Hepatocyte (in vitro differentiated cells): Measurements from ENCODE around the gene UNC45B. TPM values are rescaled to one million over a fixed set of nuclear protein-coding genes. Genes with fewer than 3 reads are reported as not detected.

ENCODE experiments used
- DNase-seq: peaks from one replicate; pipeline ENCODE4 v3.0.0-alpha.2; 2016; ENCODE audit warnings: low spot score
- H2AFZ ChIP-seq: fragments of 200-600 bp; sonication (generic); 2 replicates; pipeline ENCODE4 v1.6.0; 2016; ENCODE audit warnings: antibody characterized with exemption, mild to moderate bottlenecking
- H3K27ac ChIP-seq: fragments of 200-600 bp; sonication (generic); 2 replicates; pipeline ENCODE4 v1.5.1; 2016; ENCODE audit warnings: mild to moderate bottlenecking
- H3K27me3 ChIP-seq: fragments of 200-600 bp; sonication (generic); 2 replicates; pipeline ENCODE4 v1.6.1; 2016
- H3K36me3 ChIP-seq: fragments of 200-600 bp; sonication (generic); replicated peaks from 2 replicates; pipeline ENCODE4 v1.5.1; 2016; ENCODE audit warnings: low read depth; ENCODE audit not compliant: insufficient read depth
- H3K4me1 ChIP-seq: fragments of 200-600 bp; sonication (generic); 2 replicates; pipeline ENCODE4 v1.5.1; 2016; ENCODE audit warnings: mild to moderate bottlenecking, moderate library complexity; ENCODE audit not compliant: insufficient read depth
- H3K4me2 ChIP-seq: fragments of 200-600 bp; sonication (generic); 2 replicates; pipeline ENCODE4 v1.6.0; 2016
- H3K4me3 ChIP-seq: fragments of 200-600 bp; sonication (generic); 2 replicates; pipeline ENCODE4 v1.5.1; 2016; ENCODE audit warnings: mild to moderate bottlenecking
- H3K79me2 ChIP-seq: fragments of 200-600 bp; sonication (generic); 2 replicates; pipeline ENCODE4 v1.6.0; 2017; ENCODE audit warnings: mild to moderate bottlenecking
- H3K9me2 ChIP-seq: fragments of 200-600 bp; sonication (generic); replicated peaks from 2 replicates; pipeline ENCODE4 v1.6.0; 2017; ENCODE audit warnings: mild to moderate bottlenecking; ENCODE audit not compliant: insufficient read depth
- H3K9me3 ChIP-seq: fragments of 200-600 bp; sonication (generic); 2 replicates; pipeline ENCODE4 v1.5.1; 2016; ENCODE audit warnings: low read depth, mild to moderate bottlenecking
- H4K20me1 ChIP-seq: fragments of 200-600 bp; sonication (generic); 2 replicates; pipeline ENCODE4 v1.6.0; 2016; ENCODE audit warnings: mild to moderate bottlenecking; ENCODE audit not compliant: insufficient read depth, poor library complexity, severe bottlenecking
- EZH2 ChIP-seq: fragments of 200-600 bp; sonication (generic); IDR thresholded peaks from 2 replicates; pipeline ENCODE4 v1.6.1; 2016; ENCODE audit warnings: antibody characterized with exemption, mild to moderate bottlenecking, borderline replicate concordance
- EZH2phosphoT487 ChIP-seq: fragments of 200-600 bp; sonication (generic); IDR thresholded peaks from one replicate; pipeline ENCODE4 v1.6.1; 2018; ENCODE audit warnings: antibody characterized with exemption, mild to moderate bottlenecking, low read depth, moderate library complexity; ENCODE audit not compliant: unreplicated experiment, severe bottlenecking
- WGBS: methylation state at CpG from one replicate; pipeline ENCODE4 v1.1.6; 2016; ENCODE audit warnings: low lambda C conversion rate; ENCODE audit errors: missing lambda C conversion rate; 5-methylcytosine and 5-hydroxymethylcytosine counted together
- polyA plus RNA-seq: library from polyadenylated mRNA; unstranded; fragments of >200 nt; fragmentation: Nextera tagmentation; extraction: Ambion mirVana; gene quantifications from 2 replicates; pipeline ENCODE4 v1.2.1, GENCODE V29; 2016
- total RNA-seq: library from RNA; depleted of rRNA; stranded (reverse); fragments of >200 nt; gene quantifications from 2 replicates; pipeline ENCODE4 v1.2.3, GENCODE V29; 2014
- TF ChIP-seq, protein P1 (sequence below): fragments of 200-600 bp; sonication (generic); IDR thresholded peaks from 2 replicates; pipeline ENCODE4 v1.5.1; 2016; ENCODE audit warnings: antibody characterized with exemption, mild to moderate bottlenecking; ENCODE audit not compliant: poor library complexity

The UNC45B gene
- total and polyA plus RNA-seq, 2 experiments from 2014 or later = not detected

DNA sequence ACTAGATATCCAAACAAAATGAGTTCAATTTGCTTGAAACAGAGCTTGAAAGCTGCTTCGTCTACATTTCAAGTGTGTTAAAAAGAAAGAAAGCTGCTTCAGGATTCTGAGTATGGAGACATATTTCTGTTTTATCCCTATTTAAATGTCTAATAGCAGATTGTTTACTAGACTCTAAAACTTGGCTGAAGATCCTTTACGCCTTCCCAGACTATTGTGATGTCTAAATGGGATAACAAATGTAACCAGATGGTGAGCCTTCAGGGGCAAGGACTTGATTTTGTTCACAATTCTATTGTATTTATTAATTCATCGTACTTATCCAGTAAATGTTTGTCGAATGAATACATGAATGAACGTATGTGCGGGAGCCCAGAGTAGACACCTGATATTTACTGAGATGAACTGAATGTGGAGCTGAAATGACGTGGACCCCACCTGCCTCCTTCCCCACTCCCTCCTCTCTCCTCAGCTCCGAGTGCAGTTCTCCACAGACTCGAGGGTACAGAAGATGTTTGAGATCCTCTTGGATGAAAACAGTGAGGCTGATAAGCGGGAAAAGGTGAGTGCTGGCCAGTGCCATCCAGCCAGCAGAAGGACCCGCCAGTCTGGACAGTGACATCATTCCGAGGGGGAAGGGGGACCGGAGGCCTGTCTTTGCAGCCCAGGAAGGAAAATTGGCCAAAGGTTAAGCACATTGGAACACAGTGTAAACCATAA is 5.0 kb downstream of the UNC45B start:
- no peaks in the 10 kb centered on the region for H3K79me2 ChIP-seq
- H4K20me1 ChIP-seq = no peaks in the 10 kb centered on the region
- no peaks in the 10 kb centered on the region for H3K27me3 ChIP-seq
- peak overlapping the region; percentile 38 for H3K27ac ChIP-seq
- H3K4me2 ChIP-seq = no peak overlapping the region
- no peak overlapping the region for H2AFZ ChIP-seq
- TF ChIP-seq, protein P1, sequence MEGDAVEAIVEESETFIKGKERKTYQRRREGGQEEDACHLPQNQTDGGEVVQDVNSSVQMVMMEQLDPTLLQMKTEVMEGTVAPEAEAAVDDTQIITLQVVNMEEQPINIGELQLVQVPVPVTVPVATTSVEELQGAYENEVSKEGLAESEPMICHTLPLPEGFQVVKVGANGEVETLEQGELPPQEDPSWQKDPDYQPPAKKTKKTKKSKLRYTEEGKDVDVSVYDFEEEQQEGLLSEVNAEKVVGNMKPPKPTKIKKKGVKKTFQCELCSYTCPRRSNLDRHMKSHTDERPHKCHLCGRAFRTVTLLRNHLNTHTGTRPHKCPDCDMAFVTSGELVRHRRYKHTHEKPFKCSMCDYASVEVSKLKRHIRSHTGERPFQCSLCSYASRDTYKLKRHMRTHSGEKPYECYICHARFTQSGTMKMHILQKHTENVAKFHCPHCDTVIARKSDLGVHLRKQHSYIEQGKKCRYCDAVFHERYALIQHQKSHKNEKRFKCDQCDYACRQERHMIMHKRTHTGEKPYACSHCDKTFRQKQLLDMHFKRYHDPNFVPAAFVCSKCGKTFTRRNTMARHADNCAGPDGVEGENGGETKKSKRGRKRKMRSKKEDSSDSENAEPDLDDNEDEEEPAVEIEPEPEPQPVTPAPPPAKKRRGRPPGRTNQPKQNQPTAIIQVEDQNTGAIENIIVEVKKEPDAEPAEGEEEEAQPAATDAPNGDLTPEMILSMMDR = no peak
- TF ChIP-seq EZH2phosphoT487 (no peak), EZH2 (no peak)
- 61% methylated on average over 13 of the region's 13 CpGs for WGBS
- no peaks in the 10 kb centered on the region for H3K9me2 ChIP-seq
- peaks cover 3% of the 10 kb centered on the region for H3K4me1 ChIP-seq
- DNase-seq = no peak
- no peaks in the 10 kb centered on the region for H3K36me3 ChIP-seq
- no peaks in the 10 kb centered on the region for H3K9me3 ChIP-seq
- no peak overlapping the region for H3K4me3 ChIP-seq

DNA sequence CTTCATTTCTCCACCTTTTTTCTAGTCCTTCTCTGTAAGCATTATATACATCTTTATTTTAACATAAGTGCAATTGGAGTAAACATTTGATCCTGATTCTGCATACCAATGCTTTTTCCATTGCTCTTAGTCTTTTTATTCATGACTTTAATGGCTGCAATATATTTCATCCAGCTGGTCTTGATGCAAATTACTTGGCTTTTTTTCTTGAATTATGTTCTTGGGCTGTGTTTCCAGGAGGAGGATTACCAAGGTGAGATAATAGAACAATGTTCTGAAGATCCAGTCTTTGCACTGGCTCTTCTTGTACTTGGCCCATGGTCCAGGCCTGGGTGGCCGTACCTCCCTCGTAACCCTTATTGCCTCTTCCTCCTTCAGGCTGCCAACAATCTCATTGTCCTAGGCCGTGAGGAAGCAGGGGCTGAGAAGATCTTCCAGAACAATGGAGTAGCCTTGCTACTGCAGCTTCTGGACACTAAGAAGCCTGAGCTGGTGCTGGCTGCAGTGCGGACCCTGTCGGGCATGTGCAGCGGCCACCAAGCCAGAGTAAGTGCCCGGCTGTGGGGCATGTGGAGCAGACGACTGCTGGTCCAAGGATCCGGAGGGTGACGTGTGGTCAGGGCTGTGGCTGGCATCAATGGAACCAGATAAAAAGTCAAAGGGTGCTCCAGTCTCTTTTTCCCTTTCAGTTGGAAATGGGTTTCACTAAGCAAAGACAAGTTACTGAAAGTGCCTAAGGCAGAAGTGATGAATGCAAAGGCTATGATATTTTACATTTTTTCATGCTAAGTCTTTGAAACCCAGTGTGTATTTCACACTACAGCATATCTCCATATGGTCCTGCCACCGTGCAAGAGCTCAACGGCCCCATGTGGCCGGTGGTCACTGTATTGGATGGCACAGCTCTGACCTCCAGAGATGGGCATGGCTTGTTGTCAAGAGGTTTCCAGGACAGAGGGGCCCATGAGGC is 6.9 kb downstream of the UNC45B start:
- Histone ChIP-seq H3K9me2 (no peaks in the 10 kb centered on the region), H3K27me3 (no peaks in the 10 kb centered on the region), H3K79me2 (no peaks in the 10 kb centered on the region), H3K4me2 (no peak overlapping the region), H3K4me1 (peaks cover 3% of the 10 kb centered on the region), H4K20me1 (no peaks in the 10 kb centered on the region), H2AFZ (no peak overlapping the region), H3K9me3 (no peaks in the 10 kb centered on the region), H3K27ac (peak overlapping the region; percentile 16), H3K36me3 (no peaks in the 10 kb centered on the region), H3K4me3 (no peak overlapping the region)
- TF ChIP-seq EZH2 (no peak), EZH2phosphoT487 (no peak)
- TF ChIP-seq, protein P1 = no peak
- DNase-seq = no peak
- WGBS = 90% methylated on average over 13 of the region's 13 CpGs

DNA sequence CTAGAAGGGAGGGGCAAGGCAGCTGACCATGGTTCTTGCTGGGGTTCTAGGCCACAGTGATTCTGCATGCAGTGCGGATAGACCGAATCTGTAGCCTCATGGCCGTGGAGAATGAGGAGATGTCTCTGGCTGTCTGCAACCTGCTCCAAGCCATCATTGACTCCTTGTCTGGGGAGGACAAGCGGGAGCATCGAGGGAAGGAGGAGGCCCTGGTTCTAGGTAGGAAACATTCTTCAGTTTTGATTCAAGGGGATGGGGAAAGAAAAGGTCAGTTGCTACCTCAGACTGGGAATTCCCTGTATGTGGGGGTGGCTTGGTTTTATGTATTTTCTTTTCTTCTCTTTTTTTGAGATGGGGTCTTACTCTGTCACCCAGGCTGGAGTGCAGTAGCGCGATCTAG is 7.6 kb downstream of the UNC45B start:
- no peaks in the 10 kb centered on the region for H3K27me3 ChIP-seq
- H3K36me3 ChIP-seq = no peaks in the 10 kb centered on the region
- peaks cover 3% of the 10 kb centered on the region for H3K4me1 ChIP-seq
- no peaks in the 10 kb centered on the region for H3K9me2 ChIP-seq
- TF ChIP-seq, protein P1 = no peak
- TF ChIP-seq EZH2phosphoT487 (no peak), EZH2 (no peak)
- no peak overlapping the region for H3K27ac ChIP-seq
- H3K4me3 ChIP-seq = no peak overlapping the region
- no peak overlapping the region for H2AFZ ChIP-seq
- no peak for DNase-seq
- H3K4me2 ChIP-seq = no peak overlapping the region
- H4K20me1 ChIP-seq = no peaks in the 10 kb centered on the region
- WGBS = 92% methylated on average over 7 of the region's 7 CpGs
- H3K9me3 ChIP-seq = no peaks in the 10 kb centered on the region
- H3K79me2 ChIP-seq = no peaks in the 10 kb centered on the region
